Measurements from ENCODE around the gene POLR3B.

- no peak for TF ChIP-seq CTCF (IDR thresholded peaks at IDR 0.05)
- TF ChIP-seq ZFX (IDR thresholded peaks at IDR 0.05; ENCODE audit: borderline replicate concordance), result no peak
Measured at GRCh38 chr12:106310687-106311086, 46.9 kb upstream of the POLR3B start.

All from 22Rv1 (cell line).